ENCODE data around the gene PIGP. TPM values are rescaled to one million over a fixed set of nuclear protein-coding genes. Genes with fewer than 3 reads are reported as not detected.
"Not testable (repeated sequence)": the region's sequence is repeated elsewhere in the genome, so short reads cannot be mapped to it uniquely, and the experiment has no call there.

Gene PIGP
- total RNA-seq, 1 experiment from 2014 or later = 46.5 TPM

DNA sequence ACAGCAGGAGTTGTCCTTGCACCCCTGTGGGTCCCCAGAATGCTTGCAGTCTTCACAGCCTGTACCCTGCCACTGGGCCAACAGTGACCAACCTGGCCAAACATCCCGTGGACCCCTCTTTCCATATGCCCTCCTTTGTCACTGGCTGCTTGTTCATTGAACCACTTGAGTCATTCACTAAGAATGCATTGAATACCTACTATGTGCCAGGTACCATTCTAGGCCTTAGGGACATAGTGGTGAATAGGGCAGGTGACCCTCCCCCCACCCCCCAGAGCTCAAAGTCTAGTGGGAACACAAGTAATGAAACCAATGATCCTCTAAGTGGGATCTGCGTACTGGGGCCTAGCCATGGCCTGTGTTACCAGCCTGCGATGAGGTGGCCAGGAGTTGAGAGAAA, 28.2 kb downstream of the PIGP start:
- no peak for DNase-seq (ENCODE audit: low read depth)

DNA sequence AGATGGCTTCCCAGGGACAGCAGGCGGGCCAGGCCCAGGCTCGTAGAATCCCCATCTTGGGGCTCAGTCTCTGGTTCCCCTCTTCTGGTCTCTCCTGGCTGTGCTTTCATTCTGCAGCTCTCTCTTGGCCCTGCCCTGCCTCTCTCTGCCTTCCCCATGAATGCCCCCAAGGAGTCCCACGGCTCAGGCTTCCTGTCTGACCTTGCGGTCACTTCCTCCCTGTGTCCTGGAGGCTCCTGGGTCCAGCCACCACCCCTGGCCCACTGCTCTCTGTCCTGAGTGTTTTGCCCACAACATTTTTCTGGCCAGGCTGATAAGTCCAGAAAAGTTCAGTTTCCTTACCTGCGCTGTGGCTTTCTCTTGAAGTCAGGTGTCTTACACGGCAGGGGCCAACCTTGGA, 29.1 kb downstream of the PIGP start:
- no peak for DNase-seq (ENCODE audit: low read depth)

DNA sequence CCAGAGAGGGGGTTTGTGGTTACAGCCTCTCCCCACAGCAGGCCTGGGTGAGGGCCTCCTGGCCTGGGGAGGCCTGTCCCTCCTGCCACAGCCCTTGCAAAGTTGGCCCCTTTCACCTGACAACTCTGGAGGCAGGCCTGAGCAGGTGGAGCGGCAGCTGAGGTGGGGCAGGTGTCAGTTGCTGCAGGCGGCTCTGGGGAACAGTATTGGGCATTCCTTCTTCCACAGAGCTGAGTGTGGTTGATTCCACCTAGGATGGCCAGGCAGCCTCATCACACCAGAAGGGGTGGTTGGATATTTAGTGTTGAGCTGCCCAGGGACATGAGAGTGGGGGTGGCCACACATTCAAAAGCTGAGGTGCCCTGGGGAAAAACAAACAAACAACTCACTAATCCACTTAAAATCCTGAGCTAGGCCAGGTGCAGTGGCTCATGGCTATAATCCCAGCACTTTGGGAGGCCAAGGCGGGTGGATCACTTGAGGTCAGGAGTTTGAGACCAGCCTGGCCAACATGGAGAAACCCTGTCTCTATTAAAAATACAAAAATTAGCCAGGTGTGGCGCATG, 31.1 kb downstream of the PIGP start:
- DNase-seq (ENCODE audit: low read depth) = no peak

DNA sequence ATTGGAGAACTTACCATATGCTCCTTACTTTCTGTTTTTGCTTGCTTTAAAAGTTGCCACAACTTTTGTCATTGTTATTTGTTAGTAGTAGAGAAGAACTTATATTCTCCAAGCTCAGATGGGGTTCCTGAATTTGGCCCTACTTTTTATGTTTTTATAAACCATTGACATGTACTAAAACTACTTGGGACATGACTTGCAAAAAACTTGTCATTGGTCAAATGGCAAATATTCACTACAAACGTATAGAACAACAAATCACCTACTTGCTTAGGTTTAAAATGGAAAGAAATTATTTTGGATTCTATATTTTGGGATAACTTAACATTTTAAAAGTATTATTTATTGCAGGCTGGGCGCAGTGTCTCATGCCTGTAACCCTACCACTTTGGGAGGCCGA, 32.7 kb downstream of the PIGP start:
- DNase-seq (ENCODE audit: low read depth) = no peak

DNA sequence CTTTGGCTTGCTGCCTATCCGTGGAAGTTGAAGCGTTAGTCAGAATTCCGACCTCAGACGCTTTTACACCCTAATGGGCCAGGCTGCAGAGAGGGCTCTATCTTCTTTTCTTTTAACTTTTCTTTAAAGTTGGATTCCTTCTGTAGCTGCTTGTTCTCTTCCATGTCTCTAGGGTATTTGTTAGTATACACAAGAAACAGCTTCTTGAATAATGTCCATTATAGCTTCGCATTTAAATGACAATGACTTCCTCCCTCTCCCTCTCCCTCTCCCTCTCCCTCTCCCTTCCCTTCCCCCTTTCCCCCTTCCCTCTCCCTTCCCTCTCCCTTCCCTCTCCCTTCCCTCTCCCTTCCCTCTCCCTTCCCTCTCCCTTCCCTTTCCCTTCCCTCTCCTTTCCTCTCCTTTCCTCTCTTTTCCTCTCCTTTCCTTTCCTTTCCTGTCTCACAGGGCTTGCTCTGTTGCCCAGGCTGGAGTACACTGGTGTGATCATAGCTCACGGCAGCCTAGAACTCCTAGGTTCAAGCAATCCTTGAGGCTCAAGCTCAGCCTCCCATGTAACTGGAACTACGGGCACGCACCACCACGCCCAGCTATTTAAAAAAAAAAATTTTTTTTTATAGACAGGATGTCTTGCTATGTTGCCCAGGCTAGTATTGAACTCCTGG, 33.3 kb downstream of the PIGP start:
- DNase-seq (ENCODE audit: low read depth) = peak; percentile 16

DNA sequence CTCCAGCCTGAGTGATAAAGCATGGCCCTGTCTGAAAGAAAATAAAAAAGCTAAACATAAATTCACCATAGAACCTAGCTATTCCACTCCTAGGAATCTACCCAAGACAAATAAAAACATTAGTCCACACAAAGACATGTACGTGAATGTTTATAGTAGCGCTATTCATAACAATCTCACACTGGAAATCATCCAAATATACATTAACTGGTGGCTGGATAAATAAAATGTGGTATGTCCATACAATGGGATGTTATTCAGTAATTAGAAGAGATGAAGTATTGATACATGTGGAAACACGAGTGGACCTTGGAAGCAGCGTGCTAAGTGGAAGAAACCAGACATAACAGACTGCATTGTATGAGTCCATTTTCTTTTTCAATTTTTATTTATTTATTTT, 36.7 kb downstream of the PIGP start:
- no peak for DNase-seq (ENCODE audit: low read depth)

DNA sequence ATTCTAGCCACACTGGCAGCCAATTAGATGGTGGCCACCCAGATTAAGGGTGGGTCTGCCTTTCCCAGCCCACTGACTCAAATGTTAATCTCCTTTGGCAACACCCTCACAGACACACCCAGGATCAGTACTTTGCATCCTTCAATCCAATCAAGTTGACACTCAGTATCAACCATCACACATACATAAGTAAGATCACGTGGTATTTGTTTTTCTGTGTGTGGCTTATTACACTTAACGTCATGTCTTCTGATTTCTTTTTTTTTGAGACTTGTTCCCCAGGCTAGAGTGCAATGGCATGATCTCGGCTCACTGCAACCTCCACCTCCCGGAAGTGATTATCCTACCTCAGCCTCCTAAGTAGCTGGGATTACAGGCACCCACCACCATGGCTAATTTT, 38.5 kb downstream of the PIGP start:
- not testable (repeated sequence) for DNase-seq (ENCODE audit: low read depth)

DNA sequence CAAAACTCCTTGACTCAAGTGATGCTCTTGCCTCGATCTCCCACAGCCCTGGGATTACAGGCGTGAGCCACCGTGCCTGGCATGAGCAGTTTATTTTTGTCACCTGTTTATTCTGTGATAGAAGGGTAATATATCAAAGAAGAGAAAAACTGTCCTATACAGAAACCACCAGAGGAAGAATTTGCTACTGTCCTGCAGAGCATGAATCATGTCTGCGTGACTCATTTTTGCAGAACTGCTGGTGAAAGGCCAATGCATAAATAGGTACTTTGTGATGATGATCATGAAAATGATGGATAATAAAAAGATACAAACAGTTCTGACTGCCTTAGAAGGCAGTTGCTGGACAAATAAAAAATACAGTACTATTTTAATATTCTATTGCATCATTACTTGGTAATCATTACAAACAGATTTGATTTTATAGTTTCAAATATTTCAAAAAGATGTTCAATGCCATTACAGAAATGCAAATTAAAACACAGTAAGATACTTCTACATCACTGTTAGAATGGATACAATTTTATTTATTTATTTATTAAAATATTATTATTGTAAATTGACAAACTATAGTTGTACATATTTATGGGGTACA, 39.9 kb downstream of the PIGP start:
- DNase-seq (ENCODE audit: low read depth) = peak; percentile 83

DNA sequence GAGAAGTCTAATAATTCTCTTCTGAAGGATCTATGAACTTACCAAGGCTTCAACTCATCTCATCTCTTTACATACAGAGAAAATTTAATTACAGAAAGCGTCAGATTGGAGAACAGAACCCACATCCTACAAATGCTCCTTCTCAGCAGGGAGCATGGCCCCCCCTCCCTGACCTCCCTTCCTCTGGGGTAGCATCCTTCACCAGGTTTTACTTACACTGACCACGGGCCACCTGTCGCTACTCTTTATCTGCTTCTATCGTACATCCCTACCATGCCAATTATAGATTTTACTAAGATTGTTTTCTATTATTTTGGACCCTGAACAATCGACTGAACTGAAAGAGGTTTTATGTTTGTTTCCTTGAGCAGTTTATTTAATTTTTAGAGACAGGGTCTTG, 40.6 kb downstream of the PIGP start:
- no peak for DNase-seq (ENCODE audit: low read depth)

DNA sequence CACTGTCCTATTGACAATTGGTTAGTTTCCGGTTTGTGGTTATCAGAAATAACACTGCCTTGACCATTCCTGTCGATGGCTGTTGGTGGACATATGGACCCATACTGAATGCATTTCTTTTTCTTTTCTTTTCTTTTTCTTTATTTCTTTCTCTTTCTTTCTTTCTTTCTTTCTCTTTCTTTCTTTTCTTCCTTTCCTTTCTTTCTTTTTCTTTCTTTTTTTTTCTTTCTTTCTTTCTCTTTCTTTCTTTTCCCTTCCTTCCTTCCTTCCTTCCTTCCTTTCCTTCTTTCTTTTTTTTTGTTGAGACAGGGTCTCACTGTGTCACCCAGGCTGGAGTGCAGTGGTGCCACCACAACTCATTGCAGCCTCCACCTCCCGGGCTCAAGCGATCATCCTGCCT, 42.0 kb downstream of the PIGP start:
- no peak for DNase-seq (ENCODE audit: low read depth)

DNA sequence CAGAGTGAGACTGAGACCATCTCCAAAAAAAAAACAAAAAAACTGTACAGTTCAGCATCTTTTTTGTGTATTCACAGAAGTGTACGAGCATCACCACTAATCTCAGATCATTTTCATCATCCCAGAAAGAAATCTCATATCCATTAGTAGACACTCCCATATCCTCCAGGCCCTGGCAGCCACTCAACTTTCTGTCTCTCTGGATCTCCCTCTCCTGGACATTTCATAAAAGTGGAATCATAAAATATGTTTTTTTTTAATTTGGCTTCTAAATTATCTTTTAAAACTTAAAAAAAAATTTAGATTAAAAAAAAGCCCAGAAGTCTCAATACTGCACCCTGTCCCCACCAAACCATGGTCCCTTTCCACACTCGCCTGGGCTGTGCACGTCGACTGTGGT, 44.3 kb downstream of the PIGP start:
- peak; percentile 28 for DNase-seq (ENCODE audit: low read depth)

DNA sequence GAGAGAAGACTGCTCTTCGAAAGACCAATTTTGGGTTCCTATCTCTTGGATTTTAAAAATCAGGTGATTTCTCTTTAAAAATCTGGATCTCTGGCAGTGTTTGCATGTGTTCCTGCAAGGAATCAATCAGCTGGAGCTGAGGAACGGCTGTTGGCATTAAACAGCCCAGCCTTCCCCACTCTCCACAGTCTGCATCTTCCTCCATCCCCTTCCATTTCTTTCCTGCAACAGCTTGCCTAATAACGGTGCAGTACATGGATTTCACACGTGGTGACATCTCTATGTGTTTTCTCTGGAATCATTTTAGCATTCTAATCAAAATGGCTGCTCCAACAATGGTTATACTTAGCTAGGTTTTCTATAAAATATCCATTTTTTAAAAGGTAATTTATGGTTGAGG, 46.4 kb downstream of the PIGP start:
- no peak for DNase-seq (ENCODE audit: low read depth)

DNA sequence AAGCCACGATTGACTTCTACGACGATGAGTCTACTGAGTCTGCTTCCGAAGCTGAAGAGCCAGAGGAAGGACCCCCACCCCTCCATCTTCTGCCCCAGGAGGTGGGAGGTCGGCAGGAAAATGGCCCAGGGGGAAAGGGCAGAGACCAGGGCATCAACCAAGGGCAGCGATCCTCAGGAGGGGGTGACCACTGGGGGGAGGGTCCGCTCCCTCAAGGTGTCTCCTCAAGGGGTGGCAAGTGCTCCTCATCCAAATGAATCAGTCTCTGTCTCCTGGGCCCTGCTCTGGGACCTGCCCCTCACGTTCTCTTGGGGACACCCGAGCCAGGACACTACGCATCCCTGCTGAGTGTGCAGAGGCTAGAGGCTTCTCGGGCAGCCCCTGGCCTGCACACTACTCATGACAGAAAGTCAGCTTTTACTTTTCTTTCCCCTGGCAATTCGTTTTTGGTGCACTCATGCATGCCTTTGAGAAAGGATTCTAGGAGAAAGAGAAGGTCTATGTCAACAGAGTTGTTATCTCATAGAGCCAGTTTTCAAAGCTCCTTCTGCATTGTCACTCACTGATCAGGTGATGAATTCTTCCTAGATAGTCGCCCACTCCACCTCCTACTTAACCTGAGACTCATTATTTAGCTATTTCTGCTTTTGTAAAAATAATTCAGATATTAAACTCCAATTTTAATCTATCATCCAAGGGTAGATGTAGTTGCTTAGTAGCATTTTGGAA, 54.8 kb downstream of the PIGP start:
- no peak for DNase-seq (ENCODE audit: low read depth)

Other genes starting within 250 kb of the PIGP start
- 18.9 and 22.9 TPM in 2 replicates for gene HLCS, start 106.4 kb downstream of the PIGP start, total RNA-seq (2014; rRNA removed; shearing (Covaris generic))
- gene RIPPLY3, start 66.4 kb downstream of the PIGP start, total RNA-seq (2014; rRNA removed; shearing (Covaris generic)) = 0.62 and 0.64 TPM in 2 replicates
- 86.1 and 95.6 TPM in 2 replicates for gene TTC3, start 183 bp upstream of the PIGP start, total RNA-seq (2014; rRNA removed; shearing (Covaris generic))
- 83.7 and 130 TPM in 2 replicates for gene VPS26C, start 194.3 kb upstream of the PIGP start, total RNA-seq (2014; rRNA removed; shearing (Covaris generic))

Data from M059J (cell line).